ENCODE measurements around the gene PIEZO1.

The PIEZO1 gene

GRCh38 chr16:88804173-88804551 is 19.1 kb upstream of the PIEZO1 start:
- peaks cover 6 to 11% of the 10 kb centered on the region in 2 donors for H3K4me1 ChIP-seq (ENCODE audit: control insufficient read depth in 1 of 2, insufficient read depth in 2 of 2, low read length in 2 of 2)
- H3K36me3 ChIP-seq (ENCODE audit: control insufficient read depth in 1 of 2, insufficient read depth in 2 of 2, low read length in 2 of 2) = peaks cover 2 to 19% of the 10 kb centered on the region in 2 donors
- H3K27ac ChIP-seq (ENCODE audit: low read depth, low read length) = no peak overlapping the region
- no peaks in the 10 kb centered on the region for H3K27me3 ChIP-seq (ENCODE audit: control insufficient read depth in 1 of 2, insufficient read depth in 2 of 2, low read length in 2 of 2)
- H3K4me3 ChIP-seq (ENCODE audit: low read depth in 1 of 2, low read length in 2 of 2) = peak overlapping the region in 1 of 2 donors; percentile 53
- no peaks in the 10 kb centered on the region for H3K9me3 ChIP-seq (ENCODE audit: control insufficient read depth in 1 of 2, low read length in 2 of 2)
- H3K9ac ChIP-seq (ENCODE audit: low read depth in 1 of 2, low read length in 2 of 2) = peak overlapping the region in 1 of 2 donors; percentile 51

- Histone ChIP-seq H3K9me3 (ENCODE audit: control insufficient read depth in 1 of 2, low read length in 2 of 2) (no peaks in the 10 kb centered on the region), H3K4me1 (ENCODE audit: control insufficient read depth in 1 of 2, insufficient read depth in 2 of 2, low read length in 2 of 2) (peaks cover 6 to 11% of the 10 kb centered on the region in 2 donors), H3K4me3 (ENCODE audit: low read depth in 1 of 2, low read length in 2 of 2) (peak within 1 kb of the TSS; percentile 67 to 69), H3K36me3 (ENCODE audit: control insufficient read depth in 1 of 2, insufficient read depth in 2 of 2, low read length in 2 of 2) (peaks cover 0 to 16% of the 10 kb centered on the region in 2 donors), H3K27me3 (ENCODE audit: control insufficient read depth in 1 of 2, insufficient read depth in 2 of 2, low read length in 2 of 2) (no peaks in the 10 kb centered on the region), H3K9ac (ENCODE audit: low read depth in 1 of 2, low read length in 2 of 2) (peak within 1 kb of the TSS; percentile 51 to 64), H3K27ac (ENCODE audit: low read depth, low read length) (no peak within 1 kb of the TSS)
Observed at GRCh38 chr16:88803264-88803987, 18.4 kb upstream of the PIEZO1 start, which contains the start of gene CDT1. Gene CDT1 (plus strand): TSS chr16:88803789. CDS start chr16:88803832, 43 bp downstream.

- no peaks in the 10 kb centered on the region for H3K36me3 ChIP-seq (ENCODE audit: control insufficient read depth in 1 of 2, insufficient read depth in 2 of 2, low read length in 2 of 2)
- H3K4me3 ChIP-seq (ENCODE audit: low read depth in 1 of 2, low read length in 2 of 2) = no peak overlapping the region
- H3K27ac ChIP-seq (ENCODE audit: low read depth, low read length) = no peak overlapping the region
- no peaks in the 10 kb centered on the region for H3K27me3 ChIP-seq (ENCODE audit: control insufficient read depth in 1 of 2, insufficient read depth in 2 of 2, low read length in 2 of 2)
- H3K9ac ChIP-seq (ENCODE audit: low read depth in 1 of 2, low read length in 2 of 2) = no peak overlapping the region
- H3K9me3 ChIP-seq (ENCODE audit: control insufficient read depth in 1 of 2, low read length in 2 of 2) = no peaks in the 10 kb centered on the region
- H3K4me1 ChIP-seq (ENCODE audit: control insufficient read depth in 1 of 2, insufficient read depth in 2 of 2, low read length in 2 of 2) = peaks cover 6 to 11% of the 10 kb centered on the region in 2 donors
Observed at GRCh38 chr16:88800277-88800592, 15.2 kb upstream of the PIEZO1 start.

- H3K27ac ChIP-seq (ENCODE audit: low read depth, low read length) = no peak overlapping the region
- no peaks in the 10 kb centered on the region for H3K36me3 ChIP-seq (ENCODE audit: control insufficient read depth in 1 of 2, insufficient read depth in 2 of 2, low read length in 2 of 2)
- H3K9ac ChIP-seq (ENCODE audit: low read depth in 1 of 2, low read length in 2 of 2) = no peak overlapping the region
- no peak overlapping the region for H3K4me3 ChIP-seq (ENCODE audit: low read depth in 1 of 2, low read length in 2 of 2)
- no peaks in the 10 kb centered on the region for H3K27me3 ChIP-seq (ENCODE audit: control insufficient read depth in 1 of 2, insufficient read depth in 2 of 2, low read length in 2 of 2)
- H3K9me3 ChIP-seq (ENCODE audit: control insufficient read depth in 1 of 2, low read length in 2 of 2) = no peaks in the 10 kb centered on the region
- peaks cover 3 to 9% of the 10 kb centered on the region in 2 donors for H3K4me1 ChIP-seq (ENCODE audit: control insufficient read depth in 1 of 2, insufficient read depth in 2 of 2, low read length in 2 of 2)
Observed at GRCh38 chr16:88799569-88800276, 14.7 kb upstream of the PIEZO1 start.

GRCh38 chr16:88798772-88799455 is 13.9 kb upstream of the PIEZO1 start:
- no peaks in the 10 kb centered on the region for H3K36me3 ChIP-seq (ENCODE audit: control insufficient read depth in 1 of 2, insufficient read depth in 2 of 2, low read length in 2 of 2)
- peaks cover 0 to 2% of the 10 kb centered on the region in 2 donors for H3K4me1 ChIP-seq (ENCODE audit: control insufficient read depth in 1 of 2, insufficient read depth in 2 of 2, low read length in 2 of 2)
- no peak overlapping the region for H3K27ac ChIP-seq (ENCODE audit: low read depth, low read length)
- H3K27me3 ChIP-seq (ENCODE audit: control insufficient read depth in 1 of 2, insufficient read depth in 2 of 2, low read length in 2 of 2) = no peaks in the 10 kb centered on the region
- H3K9me3 ChIP-seq (ENCODE audit: control insufficient read depth in 1 of 2, low read length in 2 of 2) = no peaks in the 10 kb centered on the region
- no peak overlapping the region for H3K9ac ChIP-seq (ENCODE audit: low read depth in 1 of 2, low read length in 2 of 2)
- no peak overlapping the region for H3K4me3 ChIP-seq (ENCODE audit: low read depth in 1 of 2, low read length in 2 of 2)

- Histone ChIP-seq H3K9me3 (ENCODE audit: control insufficient read depth in 1 of 2, low read length in 2 of 2) (no peaks in the 10 kb centered on the region), H3K36me3 (ENCODE audit: control insufficient read depth in 1 of 2, insufficient read depth in 2 of 2, low read length in 2 of 2) (no peaks in the 10 kb centered on the region), H3K9ac (ENCODE audit: low read depth in 1 of 2, low read length in 2 of 2) (no peak overlapping the region), H3K4me1 (ENCODE audit: control insufficient read depth in 1 of 2, insufficient read depth in 2 of 2, low read length in 2 of 2) (peaks cover 4 to 8% of the 10 kb centered on the region in 2 donors), H3K27ac (ENCODE audit: low read depth, low read length) (no peak overlapping the region), H3K4me3 (ENCODE audit: low read depth in 1 of 2, low read length in 2 of 2) (no peak overlapping the region), H3K27me3 (ENCODE audit: control insufficient read depth in 1 of 2, insufficient read depth in 2 of 2, low read length in 2 of 2) (no peaks in the 10 kb centered on the region)
Observed at GRCh38 chr16:88798073-88798472, 13.1 kb upstream of the PIEZO1 start.

- Histone ChIP-seq H3K4me3 (ENCODE audit: low read depth in 1 of 2, low read length in 2 of 2) (no peak overlapping the region), H3K4me1 (ENCODE audit: control insufficient read depth in 1 of 2, insufficient read depth in 2 of 2, low read length in 2 of 2) (peaks cover 8 to 17% of the 10 kb centered on the region in 2 donors), H3K9me3 (ENCODE audit: control insufficient read depth in 1 of 2, low read length in 2 of 2) (no peaks in the 10 kb centered on the region), H3K27me3 (ENCODE audit: control insufficient read depth in 1 of 2, insufficient read depth in 2 of 2, low read length in 2 of 2) (peaks cover 0 to 3% of the 10 kb centered on the region in 2 donors), H3K9ac (ENCODE audit: low read depth in 1 of 2, low read length in 2 of 2) (no peak overlapping the region), H3K36me3 (ENCODE audit: control insufficient read depth in 1 of 2, insufficient read depth in 2 of 2, low read length in 2 of 2) (no peaks in the 10 kb centered on the region), H3K27ac (ENCODE audit: low read depth, low read length) (no peak overlapping the region)
Observed at GRCh38 chr16:88796278-88796677, 11.3 kb upstream of the PIEZO1 start.

GRCh38 chr16:88793251-88793954 is 8.4 kb upstream of the PIEZO1 start:
- H3K4me1 ChIP-seq (ENCODE audit: control insufficient read depth in 1 of 2, insufficient read depth in 2 of 2, low read length in 2 of 2) = peaks cover 8 to 30% of the 10 kb centered on the region in 2 donors
- peak overlapping the region in 1 of 2 donors; percentile 29 for H3K4me3 ChIP-seq (ENCODE audit: low read depth in 1 of 2, low read length in 2 of 2)
- no peaks in the 10 kb centered on the region for H3K9me3 ChIP-seq (ENCODE audit: control insufficient read depth in 1 of 2, low read length in 2 of 2)
- peaks cover 0 to 3% of the 10 kb centered on the region in 2 donors for H3K27me3 ChIP-seq (ENCODE audit: control insufficient read depth in 1 of 2, insufficient read depth in 2 of 2, low read length in 2 of 2)
- peak overlapping the region; percentile 18 for H3K9ac ChIP-seq (ENCODE audit: low read depth in 1 of 2, low read length in 2 of 2)
- no peak overlapping the region for H3K27ac ChIP-seq (ENCODE audit: low read depth, low read length)
- no peaks in the 10 kb centered on the region for H3K36me3 ChIP-seq (ENCODE audit: control insufficient read depth in 1 of 2, insufficient read depth in 2 of 2, low read length in 2 of 2)

GRCh38 chr16:88792668-88793250 is 7.7 kb upstream of the PIEZO1 start:
- H3K9ac ChIP-seq (ENCODE audit: low read depth in 1 of 2, low read length in 2 of 2) = peak overlapping the region in 1 of 2 donors; percentile 18
- no peaks in the 10 kb centered on the region for H3K36me3 ChIP-seq (ENCODE audit: control insufficient read depth in 1 of 2, insufficient read depth in 2 of 2, low read length in 2 of 2)
- H3K9me3 ChIP-seq (ENCODE audit: control insufficient read depth in 1 of 2, low read length in 2 of 2) = no peaks in the 10 kb centered on the region
- peaks cover 8 to 30% of the 10 kb centered on the region in 2 donors for H3K4me1 ChIP-seq (ENCODE audit: control insufficient read depth in 1 of 2, insufficient read depth in 2 of 2, low read length in 2 of 2)
- no peak overlapping the region for H3K4me3 ChIP-seq (ENCODE audit: low read depth in 1 of 2, low read length in 2 of 2)
- H3K27me3 ChIP-seq (ENCODE audit: control insufficient read depth in 1 of 2, insufficient read depth in 2 of 2, low read length in 2 of 2) = peaks cover 0 to 3% of the 10 kb centered on the region in 2 donors
- no peak overlapping the region for H3K27ac ChIP-seq (ENCODE audit: low read depth, low read length)
